GM12878 (cell line): Measurements from ENCODE around the gene CTSL. TPM values are rescaled to one million over a fixed set of nuclear protein-coding genes. Genes with fewer than 3 reads are reported as not detected.

ENCODE experiments used
- ATAC-seq: fragments of 200-7000 bp; cut with Tn5 transposase; 3 replicates; pipeline ENCODE4 v1.9.1; 2020; ENCODE audit warnings: mild to moderate bottlenecking, moderate library complexity
- BruUV-seq: library from RNA; stranded (reverse); fragments of 400-500 nt; replicated peaks from 2 replicates; lab custom pipeline; 2021; lab: Mats Ljungman, UMichigan
- CTCF ChIA-PET: fragments of 300-600 bp; sonication (Branson Sonifier 250); formaldehyde crosslinking; extraction: SDS; loops from one replicate; lab custom pipeline; 2021; ENCODE audit warnings: inconsistent platforms; lab: Yijun Ruan, JAX
- POLR2A ChIA-PET: fragments of 350-600 bp; formaldehyde crosslinking; extraction: SDS; loops from one replicate; lab custom pipeline; 2021; ENCODE audit warnings: inconsistent platforms; lab: Charles Lee
- RAD21 ChIA-PET: fragments of 300-600 bp; sonication (Branson Sonifier 250); formaldehyde crosslinking; loops from one replicate; lab custom pipeline; 2023; ENCODE audit warnings: antibody characterized with exemption; ENCODE audit not compliant: unreplicated experiment; lab: Charles Lee
- SMC1A ChIA-PET: fragments of 300-600 bp; sonication (Branson Sonifier 250); formaldehyde crosslinking; loops from one replicate; lab custom pipeline; 2023; ENCODE audit not compliant: unreplicated experiment, uncharacterized antibody; lab: Charles Lee
- DNase-seq: peaks from one replicate; pipeline ENCODE4 v3.0.0-alpha.2; 2011; ENCODE audit warnings: low read depth, low spot score
- FAIRE-seq: peaks from 3 replicates; lab custom pipeline; 2011; peaks lifted over from hg19 to GRCh38; lab: Jason Lieb, UNC
- H2AFZ ChIP-seq: 2 replicates; pipeline ENCODE4 v1.6.0; 2011; ENCODE audit warnings: low read depth, low read length, control low read depth; ENCODE audit not compliant: control insufficient read depth
- H3K27ac ChIP-seq: 2 replicates; pipeline ENCODE4 v1.5.1; 2011; ENCODE audit warnings: control low read depth; ENCODE audit not compliant: control insufficient read depth, insufficient read depth
- H3K27me3 ChIP-seq, 2 experiments: replicated peaks in 1 of 2; 2 replicates each; pipeline versions ENCODE4 v1.6.0 to v1.6.1; 2011; ENCODE audit warnings: low read length in 1 of 2; ENCODE audit not compliant: control insufficient read depth in 2 of 2, insufficient read depth in 2 of 2
- H3K36me3 ChIP-seq, 2 experiments: 2 replicates each; pipeline ENCODE4 v1.5.1; 2011; ENCODE audit warnings: low read length in 1 of 2; ENCODE audit not compliant: control insufficient read depth in 2 of 2, insufficient read depth in 2 of 2
- H3K4me1 ChIP-seq: 2 replicates; pipeline ENCODE4 v1.6.1; 2011; ENCODE audit warnings: mild to moderate bottlenecking, low read length, moderate library complexity, mixed read lengths; ENCODE audit not compliant: control insufficient read depth, insufficient read depth
- H3K4me2 ChIP-seq: 2 replicates; pipeline ENCODE4 v1.6.0; 2011; ENCODE audit warnings: control low read depth; ENCODE audit not compliant: control insufficient read depth, insufficient read depth
- H3K4me3 ChIP-seq: fragments of 200-600 bp; sonication (generic); 2 replicates; pipeline ENCODE4 v1.5.1; 2016
- H3K79me2 ChIP-seq: 2 replicates; pipeline ENCODE4 v1.6.0; 2011; ENCODE audit warnings: low read length; ENCODE audit not compliant: control insufficient read depth, insufficient read depth
- H3K9ac ChIP-seq: 2 replicates; pipeline ENCODE4 v1.8.0; 2011; ENCODE audit warnings: low read length, control low read depth, mixed read lengths; ENCODE audit not compliant: control insufficient read depth, insufficient read depth
- H3K9me3 ChIP-seq: replicated peaks from 3 replicates; pipeline ENCODE4 v1.5.1; 2011; ENCODE audit warnings: mild to moderate bottlenecking, low read length; ENCODE audit not compliant: control insufficient read depth, insufficient read depth
- H4K20me1 ChIP-seq: 2 replicates; pipeline ENCODE4 v1.6.0; 2011; ENCODE audit not compliant: control insufficient read depth, insufficient read depth
- CTCF ChIP-seq, 3 experiments: IDR thresholded peaks in 2 of 3; conservative IDR thresholded peaks in 1 of 3; 2 replicates each; pipeline ENCODE4 v1.5.1; 2011; ENCODE audit warnings: low read depth in 3 of 3, low read length in 3 of 3, mild to moderate bottlenecking in 3 of 3, control low read depth in 2 of 3, moderate library complexity in 2 of 3, inconsistent platforms in 1 of 3, mixed read lengths in 1 of 3; ENCODE audit not compliant: control insufficient read depth in 2 of 3, insufficient read depth in 1 of 3; ENCODE audit errors: extremely low read depth in 1 of 3
- E4F1 ChIP-seq: fragments of 450-650 bp; IDR thresholded peaks from 2 replicates; pipeline ENCODE4 v1.6.1; 2018; ENCODE audit warnings: borderline replicate concordance, mild to moderate bottlenecking; ENCODE audit not compliant: partially characterized antibody
- NR2C1 ChIP-seq: fragments of 450-650 bp; IDR thresholded peaks from 2 replicates; pipeline ENCODE4 v1.6.1; 2017; ENCODE audit warnings: antibody characterized with exemption, mild to moderate bottlenecking, moderate library complexity
- SMC3 ChIP-seq: IDR thresholded peaks from 2 replicates; pipeline ENCODE4 v1.6.1; 2011; ENCODE audit warnings: low read length, improper control_type of control experiment, borderline replicate concordance
- USF2 ChIP-seq: IDR thresholded peaks from 2 replicates; pipeline ENCODE4 v1.6.1; 2011; ENCODE audit warnings: low read depth, low read length, improper control_type of control experiment, borderline replicate concordance
- ZNF384 ChIP-seq: IDR thresholded peaks from 2 replicates; pipeline ENCODE4 v1.6.1; 2012; ENCODE audit warnings: low read depth, mild to moderate bottlenecking, low read length, improper control_type of control experiment, borderline replicate concordance
- WGBS: methylation state at CpG from one replicate; pipeline ENCODE4 v1.1.6; 2016; ENCODE audit warnings: low lambda C conversion rate; ENCODE audit not compliant: insufficient replicate concordance, insufficient coverage; ENCODE audit errors: missing lambda C conversion rate; 5-methylcytosine and 5-hydroxymethylcytosine counted together
- in situ Hi-C: fragments of 300-500 bp; cut with MboI; formaldehyde crosslinking; loops from 9 replicates; pipeline ENCODE4 v1.14.3; 2018; ENCODE audit warnings: mixed read lengths
- intact Hi-C: fragments of 100-400 bp; cut with micrococcal nuclease; formaldehyde crosslinking; loops from one replicate; pipeline ENCODE4 v1.14.2; 2022; ENCODE audit not compliant: unreplicated experiment
- polyA plus RNA-seq, 11 experiments: library from polyadenylated mRNA; depleted of rRNA in 4 of 11; unstranded in 6 of 11; stranded (reverse) in 5 of 11; fragments of >200 nt; fragmentation: Nextera tagmentation in 4 of 11; fragmentation: Illumina TruSeq in 1 of 11; extraction: Ambion mirVana in 4 of 11; extraction: Trizol in 1 of 11; gene quantifications; 1 replicate in 1 of 11; 2 replicates in 10 of 11; pipeline versions ENCODE4 v1.2.1 to v1.2.3, GENCODE V29; 2011 to 2016; ENCODE audit warnings: inconsistent platforms in 2 of 11, missing spikeins in 2 of 11, low read depth in 1 of 11
- total RNA-seq, 4 experiments: library from RNA; depleted of rRNA in 3 of 4; stranded (reverse); fragments of >200 nt in 3 of 4; fragmentation: Illumina TruSeq in 1 of 4; extraction: Trizol in 1 of 4; gene quantifications; 2 replicates each; pipeline versions ENCODE4 v1.2.1 to v1.2.3, GENCODE V29; 2013 to 2021

CTSL gene
- total and polyA plus RNA-seq, 10 of the 15 experiments (the other 5 are each of a cell fraction or from before 2014, with no cell fraction given), result 0.24 to 0.72 TPM; not detected in 8

GRCh38 chr9:87725356-87725899 lies 491 bp upstream of the CTSL start (continued):
- TF ChIP-seq USF2, result no peak
- no peak for TF ChIP-seq SMC3
- no peak for TF ChIP-seq NR2C1
- no peak for TF ChIP-seq CTCF (IDR thresholded peaks at IDR 0.05 in 2 of 3, conservative IDR thresholded peaks at IDR 0.05 in 1 of 3; ENCODE audit: control insufficient read depth in 2 of 3, extremely low read depth in 1 of 3, insufficient read depth in 1 of 3, low read depth in 3 of 3, low read length in 3 of 3)
- TF ChIP-seq E4F1, result no peak

- no TSS peak for BruUV-seq
Measured at GRCh38 chr9:87729246-87729645, 3.3 kb downstream of the CTSL start.

More at GRCh38 chr9:87729246-87729645, 3.3 kb downstream of the CTSL start:
- DNase-seq (no peak), FAIRE-seq (no peak), ATAC-seq (no peak)
- Histone ChIP-seq H2AFZ (no peak overlapping the region), H3K27me3 (peaks cover 4 to 8% of the 10 kb centered on the region in 2 experiments), H4K20me1 (no peaks in the 10 kb centered on the region), H3K4me3 (no peak overlapping the region), H3K4me1 (no peaks in the 10 kb centered on the region; the same call in 1 of the 2 replicates), H3K79me2 (no peaks in the 10 kb centered on the region), H3K27ac (no peak overlapping the region), H3K4me2 (no peak overlapping the region), H3K36me3 (no peaks in the 10 kb centered on the region), H3K9ac (no peak overlapping the region), H3K9me3 (no peaks in the 10 kb centered on the region; the same call in 2 of the 3 replicates)
- TF ChIP-seq ZNF384, result no peak
- RAD21 ChIA-PET, result no interaction called here
- SMC1A ChIA-PET, result interaction anchor here (1.3 kb wide), 1 partner anchor 15 kb away, joined by 3 read pairs; no protein-coding TSS in a partner anchor
- intact Hi-C loops, result no loop called here
- CTCF ChIA-PET, result no interaction called here
- 14% methylated on average over 2 of the region's 2 CpGs for WGBS
- POLR2A ChIA-PET, result no interaction called here
- in situ Hi-C loops, result no loop called here
